Transverse colon (tissue), 4 donors: ENCODE results near the gene MCUB. TPM values are rescaled to one million over a fixed set of nuclear protein-coding genes. Genes with fewer than 3 reads are reported as not detected.

ENCODE experiments used
- DNase-seq: peaks from one replicate; pipeline ENCODE4 v3.0.0-alpha.2; 2019
- H3K27ac ChIP-seq, 4 donors: fragments of 200-600 bp; sonication (generic); 2 replicates each; pipeline ENCODE4 v1.5.1; 2016 to 2018; ENCODE audit warnings: inconsistent platforms in 4 of 4
- H3K27me3 ChIP-seq: fragments of 200-600 bp; sonication (generic); 2 replicates; pipeline ENCODE4 v1.5.1; 2017; ENCODE audit warnings: inconsistent platforms
- H3K36me3 ChIP-seq, 4 donors: fragments of 200-600 bp; sonication (generic); 2 replicates each; pipeline ENCODE4 v1.5.1; 2017 to 2019; ENCODE audit warnings: inconsistent platforms in 4 of 4
- H3K4me1 ChIP-seq, 4 donors: fragments of 200-600 bp; sonication (generic); 2 replicates each; pipeline ENCODE4 v1.5.1; 2017 to 2020; ENCODE audit warnings: inconsistent platforms in 4 of 4
- H3K4me3 ChIP-seq, 4 donors: fragments of 200-600 bp; sonication (generic); 1 replicate in 1 of 4; 2 replicates in 3 of 4; pipeline versions ENCODE4 v1.5.1 to v1.6.1; 2017 to 2019; ENCODE audit warnings: inconsistent platforms in 4 of 4
- H3K9me3 ChIP-seq, 2 donors: fragments of 200-600 bp; sonication (generic); 2 replicates each; pipeline ENCODE4 v1.5.1; 2017 to 2019; ENCODE audit warnings: inconsistent platforms in 2 of 2
- CTCF ChIP-seq, 5 experiments: fragments of 200-600 bp in 3 of 5; fragments of 450-650 bp in 2 of 5; sonication (generic) in 3 of 5; IDR thresholded peaks; 1 replicate in 2 of 5; 2 replicates in 3 of 5; pipeline ENCODE4 v1.5.1; 2016 to 2017; ENCODE audit warnings: antibody characterized with exemption in 5 of 5, inconsistent platforms in 3 of 5, mild to moderate bottlenecking in 2 of 5, moderate library complexity in 1 of 5
- EP300 ChIP-seq: sonication (generic); formaldehyde crosslinking; IDR thresholded peaks from one replicate; pipeline ENCODE4 v1.6.1; 2017; ENCODE audit warnings: antibody characterized with exemption, low read depth
- POLR2A ChIP-seq: fragments of 450-650 bp; IDR thresholded peaks from one replicate; pipeline ENCODE4 v1.6.1; 2016; ENCODE audit warnings: antibody characterized with exemption, mild to moderate bottlenecking, moderate library complexity
- POLR2AphosphoS5 ChIP-seq, 3 donors: sonication (generic); formaldehyde crosslinking; IDR thresholded peaks; one replicate each; pipeline ENCODE4 v1.6.1; 2016; ENCODE audit warnings: antibody characterized with exemption in 3 of 3
- WGBS, 2 donors: methylation state at CpG; one replicate each; pipeline ENCODE4 v1.1.5; 2018; ENCODE audit warnings: low coverage in 1 of 2; 5-methylcytosine and 5-hydroxymethylcytosine counted together
- in situ Hi-C, 4 donors: fragments of 200-750 bp; cut with MboI; loops; one replicate each; pipeline versions ENCODE4 v1.15.0 to v1.15.1; 2017; ENCODE audit warnings: low sequenced_read_pairs in 3 of 4, low pct_ligation_motif_present in 1 of 4, low pct_unique_long_range_greater_than_20kb in 1 of 4
- intact Hi-C: fragments of 100-400 bp; cut with DNase I; formaldehyde crosslinking; loops from one replicate; pipeline ENCODE4 v1.15.1; 2023; ENCODE audit warnings: low total_unique reads
- total RNA-seq, 4 donors: library from RNA; depleted of rRNA; stranded (reverse); fragments of >200 nt; gene quantifications; one replicate each; pipeline ENCODE4 v1.1.0, GENCODE V29; 2016

The MCUB gene
- total RNA-seq, 4 donors from 2014 or later = 4.6 to 15.7 (median 8.8) TPM

GRCh38 chr4:109708990-109709389 lies 148.9 kb downstream of the MCUB start:
- no peak for DNase-seq
- in situ Hi-C loops (loop anchor here in 3 of 4 donors (25.0 kb wide), 2 partner anchors 103 to 272 kb away; partner anchors contain the start of genes SEC24B (in 3 of the 3), CFI (in 2 of the 3) and GAR1 (in 2 of the 3)), intact Hi-C loops (loop anchor here (10.0 kb wide), 1 partner anchor 106 kb away; the partner anchor contains the start of gene GAR1)
- peaks cover 0 to 14% (median 8%) of the 10 kb centered on the region in 4 donors for H3K4me1 ChIP-seq
- TF ChIP-seq POLR2AphosphoS5 (IDR thresholded peaks at IDR 0.05) (no peak), POLR2A (no peak), EP300 (no peak), CTCF (IDR thresholded peaks at IDR 0.05) (no peak)
- no peaks in the 10 kb centered on the region for H3K27me3 ChIP-seq
- no peak overlapping the region for H3K4me3 ChIP-seq
- WGBS, 2 donors = 78% methylated on average over 1 of the region's 1 CpG; no CpG with 5 or more reads in 1 of the 2 donors
- peaks cover 0 to 5% (median under 1%) of the 10 kb centered on the region in 4 donors for H3K36me3 ChIP-seq
- H3K9me3 ChIP-seq = no peaks in the 10 kb centered on the region
- H3K27ac ChIP-seq = no peak overlapping the region

GRCh38 chr4:109713500-109713899 lies 153.5 kb downstream of the MCUB start:
- TF ChIP-seq POLR2AphosphoS5 (IDR thresholded peaks at IDR 0.05) = no peak
- TF ChIP-seq POLR2A = no peak
- TF ChIP-seq CTCF (IDR thresholded peaks at IDR 0.05) = no peak
- no peak for TF ChIP-seq EP300

GRCh38 chr4:109718759-109719158 lies 158.7 kb downstream of the MCUB start:
- intact Hi-C loops (no loop called here), in situ Hi-C loops (loop anchor here in 3 of 4 donors (25.0 kb wide), 2 partner anchors 94 to 281 kb away; partner anchors contain the start of genes SEC24B (in 3 of the 3), CFI (in 2 of the 3) and GAR1 (in 2 of the 3))
- DNase-seq = no peak
- WGBS, 2 donors = 98 to 100% methylated on average over 1 of the region's 1 CpG
- Histone ChIP-seq H3K36me3 (peaks cover 0 to 17% (median 9%) of the 10 kb centered on the region in 4 donors), H3K27ac (no peak overlapping the region), H3K9me3 (no peaks in the 10 kb centered on the region), H3K4me3 (no peak overlapping the region), H3K4me1 (no peaks in the 10 kb centered on the region), H3K27me3 (no peaks in the 10 kb centered on the region)
- TF ChIP-seq POLR2AphosphoS5 (IDR thresholded peaks at IDR 0.05) (no peak), POLR2A (no peak), CTCF (IDR thresholded peaks at IDR 0.05) (no peak), EP300 (no peak)

More at GRCh38 chr4:109713500-109713899, 153.5 kb downstream of the MCUB start:
- 43 to 59% methylated on average over 2 to 3 of the region's 3 CpGs for WGBS, 2 donors
- in situ Hi-C loops = loop anchor here in 3 of 4 donors (25.0 kb wide), 2 partner anchors 99 to 276 kb away; partner anchors contain the start of genes SEC24B (in 3 of the 3), CFI (in 2 of the 3) and GAR1 (in 2 of the 3)
- Histone ChIP-seq H3K9me3 (no peaks in the 10 kb centered on the region), H3K27ac (no peak overlapping the region), H3K4me3 (no peak overlapping the region), H3K27me3 (no peaks in the 10 kb centered on the region), H3K36me3 (peaks cover 0 to 21% (median 9%) of the 10 kb centered on the region in 4 donors), H3K4me1 (no peaks in the 10 kb centered on the region)
- no peak for DNase-seq
- intact Hi-C loops = no loop called here

- H3K36me3 ChIP-seq = peaks cover 0 to 17% (median 8%) of the 10 kb centered on the region in 4 donors
- TF ChIP-seq EP300 (no peak), CTCF (IDR thresholded peaks at IDR 0.05) (no peak), POLR2AphosphoS5 (IDR thresholded peaks at IDR 0.05) (no peak), POLR2A (no peak)
- no peak overlapping the region for H3K27ac ChIP-seq
- H3K27me3 ChIP-seq = no peaks in the 10 kb centered on the region
- 96 to 100% methylated on average over 4 of the region's 4 CpGs for WGBS, 2 donors
- no peaks in the 10 kb centered on the region for H3K9me3 ChIP-seq
- in situ Hi-C loops = loop anchor here in 3 of 4 donors (10.0 to 25.0 kb wide), 3 partner anchors 93 to 282 kb away; partner anchors contain the start of genes GAR1 (in 3 of the 3), SEC24B (in 3 of the 3) and CFI (in 2 of the 3)
- intact Hi-C loops = no loop called here
- H3K4me1 ChIP-seq = no peaks in the 10 kb centered on the region
- no peak for DNase-seq
- no peak overlapping the region for H3K4me3 ChIP-seq
These were observed 159.6 kb downstream of the MCUB start for GRCh38 chr4:109719604-109720003.
